ENCODE results near the gene CAPRIN1.

GRCh38 chr11:34012734-34013133 lies 38.8 kb upstream of the CAPRIN1 start:
- TF ChIP-seq IKZF1 (conservative IDR thresholded peaks at IDR 0.05) = no peak
- no peak for TF ChIP-seq ZNF274 (IDR thresholded peaks at IDR 0.05; ENCODE audit: insufficient read depth, insufficient read length)
- no peak for TF ChIP-seq RCOR1 (conservative IDR thresholded peaks at IDR 0.05; ENCODE audit: low read depth, low read length)
- no peak for TF ChIP-seq CTCF (IDR thresholded peaks at IDR 0.05 in 2 of 3, conservative IDR thresholded peaks at IDR 0.05 in 1 of 3; ENCODE audit: control insufficient read depth in 2 of 3, extremely low read depth in 1 of 3, insufficient read depth in 1 of 3, low read depth in 3 of 3, low read length in 3 of 3)
- no peak for TF ChIP-seq RBBP5 (conservative IDR thresholded peaks at IDR 0.05)
- no peak for TF ChIP-seq NBN (IDR thresholded peaks at IDR 0.05)

All from GM12878 (cell line).